Activated T-cell treated with anti-CD3 and anti-CD28 coated beads for 4 hours (primary cell): ENCODE results near the gene SYCE3.
A peak's percentile ranks its signal among the peaks of the same experiment; 100 is the strongest.
"Not testable (repeated sequence)": the region's sequence is repeated elsewhere in the genome, so short reads cannot be mapped to it uniquely, and the experiment has no call there.

Source experiments
- DNase-seq: peaks from one replicate; pipeline ENCODE4 v3.0.0-alpha.2; 2020

The SYCE3 gene

GRCh38 chr22:50529416-50529896, 33.3 kb downstream of the SYCE3 start:
- no peak for DNase-seq

DNA sequence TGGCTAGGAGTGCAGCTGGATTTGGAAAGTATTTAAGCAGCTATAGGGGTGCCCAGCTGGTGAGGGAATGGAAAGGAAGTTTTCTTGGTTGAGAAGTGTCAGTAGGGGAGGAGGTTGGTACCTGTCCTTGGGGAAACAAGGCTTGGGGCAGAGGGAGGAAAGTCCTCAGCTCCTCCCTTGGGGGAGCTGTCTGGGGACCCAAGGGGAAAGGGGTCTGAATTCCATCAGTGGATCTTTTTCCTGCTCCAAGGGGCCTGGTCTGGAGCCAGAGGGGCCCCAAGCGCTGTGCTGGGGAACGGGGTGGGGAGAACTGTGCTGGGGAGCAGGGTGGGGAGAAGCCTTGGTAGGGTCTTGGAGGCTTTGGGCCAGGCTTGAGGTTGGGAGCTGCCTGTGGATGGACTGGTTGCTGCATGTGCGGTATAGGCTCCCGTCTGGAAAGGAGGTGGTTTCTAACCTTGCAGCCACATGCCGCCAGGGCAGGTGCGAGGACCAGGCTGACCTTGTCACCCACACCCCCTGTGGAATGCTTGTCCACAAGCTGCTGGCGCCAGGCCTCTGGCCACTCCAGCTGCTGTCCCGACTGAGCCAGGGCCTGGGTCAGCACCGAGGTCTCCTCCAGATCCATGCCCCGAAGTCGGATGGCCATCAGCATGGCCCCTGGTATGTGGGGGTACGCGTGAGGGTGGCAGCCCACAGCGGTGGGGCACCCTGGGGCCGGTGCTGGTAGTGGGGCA, 33.9 kb downstream of the SYCE3 start:
- no peak for DNase-seq

DNA sequence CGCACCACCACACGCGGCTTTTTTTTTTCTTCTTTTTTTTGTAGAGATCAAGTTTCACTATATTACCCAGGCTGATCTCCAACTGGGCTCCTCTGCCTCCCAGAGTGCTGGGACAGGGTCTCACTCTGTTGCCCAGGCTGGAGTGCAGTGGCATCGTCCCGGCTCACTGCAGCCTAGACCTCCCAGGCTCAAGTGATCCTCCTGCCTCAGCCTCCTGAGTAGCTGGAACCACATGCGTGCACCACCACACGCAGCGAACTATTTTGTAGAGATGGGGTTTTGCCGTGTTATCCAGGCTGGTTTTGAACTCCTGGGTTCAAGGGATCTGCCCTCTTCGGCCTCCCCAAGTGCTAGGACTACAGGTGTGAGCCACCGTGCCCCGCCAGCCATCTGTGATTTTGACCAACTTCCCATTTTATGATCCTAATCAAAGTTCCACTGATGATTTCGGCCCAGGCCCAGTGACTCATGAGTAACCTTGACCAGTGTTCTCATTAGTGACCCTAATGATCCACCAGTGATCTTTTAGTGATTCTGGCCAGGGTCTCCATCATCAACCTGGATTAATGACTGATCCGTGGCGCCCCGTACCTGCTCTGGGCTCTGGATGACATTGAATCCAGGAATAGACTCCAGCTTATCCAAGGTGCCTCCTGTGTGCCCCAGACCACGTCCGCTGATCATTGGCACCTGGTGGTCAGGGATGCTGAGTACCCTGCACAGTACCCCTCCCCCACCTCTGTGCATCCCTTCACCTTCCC, 34.6 kb downstream of the SYCE3 start:
- no peak for DNase-seq

GRCh38 chr22:50526834-50527801, 35.6 kb downstream of the SYCE3 start:
- no peak for DNase-seq

GRCh38 chr22:50526108-50526833, 36.4 kb downstream of the SYCE3 start:
- DNase-seq: peak; percentile 72

GRCh38 chr22:50525858-50526107, 36.9 kb downstream of the SYCE3 start:
- DNase-seq: no peak

DNA sequence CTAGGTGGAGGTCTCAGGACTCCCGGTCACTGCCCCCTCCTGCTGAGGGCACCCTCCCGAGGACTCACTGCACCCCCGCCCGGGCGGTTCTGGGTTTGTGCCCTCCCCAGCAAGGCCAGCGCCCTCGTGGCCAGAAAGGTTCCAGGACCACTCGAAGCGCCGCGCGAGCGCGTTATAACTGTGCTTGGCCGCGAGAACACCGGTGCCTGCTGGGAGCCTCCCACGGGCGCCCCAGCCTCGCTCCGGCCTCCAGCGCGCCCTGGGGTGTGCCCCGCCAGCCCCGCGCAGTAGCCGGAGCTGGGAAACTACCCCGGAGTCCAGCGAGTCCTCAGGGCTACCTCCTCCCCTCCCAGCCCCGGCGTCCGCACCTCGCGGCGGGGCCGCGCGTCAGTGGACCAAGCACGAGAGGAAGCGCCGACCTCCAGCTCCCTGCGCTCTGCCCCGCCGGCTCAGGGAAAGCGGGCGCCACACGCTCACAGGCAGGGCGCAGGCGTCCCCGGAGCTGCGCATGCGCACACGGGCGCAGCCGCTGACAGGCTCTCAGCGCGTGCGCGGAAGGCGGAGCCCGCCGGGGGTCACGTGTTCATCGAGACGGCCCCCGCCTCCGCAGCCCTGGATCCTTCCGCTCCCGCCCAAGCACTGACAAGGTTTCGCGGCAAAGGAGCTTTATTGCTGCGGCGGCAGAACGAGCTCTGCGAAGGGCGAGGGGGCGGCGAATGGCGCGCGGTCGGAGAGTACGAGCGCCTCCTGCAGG, 37.4 kb downstream of the SYCE3 start, which contains the start of gene SCO2:
TSS of gene SCO2 (minus strand) at position 495 of the 754 bp plus-strand sequence. CDS start 1,187 bp downstream, outside the sequence.
- peak; percentile 96 for DNase-seq

- DNase-seq: no peak
Observed at GRCh38 chr22:50524676-50525103, 38.0 kb downstream of the SYCE3 start.

GRCh38 chr22:50523806-50524675, 38.7 kb downstream of the SYCE3 start:
- DNase-seq: no peak

- no peak for DNase-seq
Observed at GRCh38 chr22:50523458-50523805, 39.3 kb downstream of the SYCE3 start.

GRCh38 chr22:50522806-50523438, 39.8 kb downstream of the SYCE3 start:
- no peak for DNase-seq

GRCh38 chr22:50522208-50522805, 40.4 kb downstream of the SYCE3 start:
- DNase-seq: no peak

- DNase-seq: no peak
Observed at GRCh38 chr22:50521710-50522109, 41.0 kb downstream of the SYCE3 start.

DNA sequence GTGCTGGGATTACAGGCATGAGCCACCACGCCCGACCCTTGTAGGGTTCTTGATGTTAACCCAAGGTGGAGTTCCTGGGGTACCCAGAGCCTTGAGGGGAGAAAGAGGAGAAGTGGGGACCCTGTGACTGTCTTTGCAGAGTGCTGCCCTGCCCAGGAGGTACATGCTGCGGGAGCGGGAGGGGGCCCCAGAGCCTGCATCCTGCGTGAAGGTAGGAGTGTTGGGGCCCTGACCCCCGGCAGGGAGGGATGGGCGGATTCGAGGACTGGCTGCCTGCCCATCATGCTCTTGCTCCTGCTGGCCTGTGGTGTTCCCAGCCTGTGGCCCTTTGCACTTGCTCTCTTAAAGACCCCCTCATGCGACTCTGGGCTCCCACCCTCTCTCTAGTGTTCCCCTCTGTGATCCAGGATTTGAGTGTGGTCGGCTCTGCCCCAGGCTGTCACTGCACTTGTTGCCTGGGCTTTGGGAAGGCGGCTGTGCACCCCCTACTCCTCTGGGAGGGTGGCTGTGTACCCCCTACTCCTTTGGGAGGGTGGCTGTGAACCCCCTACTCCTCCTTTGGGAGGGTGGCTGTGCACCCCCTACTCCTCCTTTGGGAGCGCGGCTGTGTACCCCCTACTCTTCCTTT, 41.8 kb downstream of the SYCE3 start:
- no peak for DNase-seq

DNA sequence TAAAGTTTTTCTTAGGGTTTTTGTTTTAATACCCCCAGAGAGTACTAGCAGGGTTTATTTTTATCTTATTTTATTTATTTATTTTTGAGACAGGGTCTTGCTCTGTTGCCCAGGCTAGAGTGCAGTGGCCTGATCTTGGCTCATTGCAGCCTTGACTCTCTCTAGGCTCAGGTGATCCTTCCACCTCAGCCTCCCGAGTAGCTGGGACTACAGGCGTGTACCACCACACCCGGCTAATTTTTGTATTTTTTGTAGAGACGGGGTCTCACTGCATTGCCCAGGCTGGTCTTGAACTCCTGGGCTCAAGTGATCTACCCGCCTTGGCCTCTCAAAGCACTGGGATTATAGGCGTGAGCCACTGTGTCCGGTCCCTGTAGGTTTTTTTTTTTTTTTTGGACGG, 42.5 kb downstream of the SYCE3 start:
- DNase-seq: not testable (repeated sequence)

GRCh38 chr22:50519151-50519550, 43.6 kb downstream of the SYCE3 start:
- DNase-seq: no peak

- DNase-seq: no peak
Observed at GRCh38 chr22:50518606-50519005, 44.1 kb downstream of the SYCE3 start.

DNA sequence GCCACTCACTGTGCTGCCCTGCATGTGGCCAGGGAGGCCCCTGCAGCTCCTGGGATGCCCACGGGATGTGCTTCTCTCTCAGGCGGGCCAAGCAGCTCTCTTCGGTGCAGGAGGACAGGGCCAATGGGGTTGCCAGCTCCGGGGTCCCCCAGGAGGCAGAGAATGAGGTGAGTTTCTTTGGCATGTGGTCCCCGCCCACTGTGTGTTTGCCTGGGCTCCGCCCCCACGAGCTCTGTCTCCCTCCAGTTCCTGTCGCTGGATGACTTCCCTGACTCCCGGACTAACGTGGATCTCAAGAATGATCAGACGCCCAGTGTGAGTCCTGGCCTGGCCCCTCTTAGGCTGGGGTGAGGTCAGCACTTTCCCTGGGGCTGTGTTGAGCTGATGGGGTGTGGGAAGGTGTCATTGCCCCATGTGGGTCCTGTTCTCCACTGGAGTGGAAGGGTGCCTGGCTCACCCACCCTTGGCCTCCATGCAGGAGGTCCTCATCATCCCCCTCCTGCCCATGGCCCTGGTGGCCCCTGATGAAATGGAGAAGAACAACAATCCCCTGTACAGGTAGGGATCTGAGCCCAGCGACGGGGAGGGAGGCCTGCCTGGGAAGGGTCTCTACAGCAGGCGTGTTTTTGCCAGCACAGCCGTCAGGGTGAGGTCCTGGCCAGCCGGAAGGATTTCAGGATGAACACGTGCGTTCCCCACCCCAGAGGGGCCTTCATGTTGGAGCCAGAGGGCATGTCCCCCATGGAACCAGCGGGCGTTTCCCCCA, 45.0 kb downstream of the SYCE3 start:
- DNase-seq: no peak

- no peak for DNase-seq
Observed at GRCh38 chr22:50516891-50517290, 45.8 kb downstream of the SYCE3 start.
